NCI-H146 (cell line): ENCODE measurements around the gene SCN9A.
"Not testable (repeated sequence)": the region's sequence is repeated elsewhere in the genome, so short reads cannot be mapped to it uniquely, and the experiment has no call there.

Source experiments
- DNase-seq: peaks from one replicate; lab custom pipeline; 2025; lab: John Stamatoyannopoulos, UW

SCN9A gene

GRCh38 chr2:166375195-166375735, 479 bp downstream of the SCN9A start:
- DNase-seq = peak; percentile 58

- DNase-seq = peak; percentile 89
Measured at GRCh38 chr2:166373951-166374350, 1.8 kb downstream of the SCN9A start.

GRCh38 chr2:166373539-166373938, 2.2 kb downstream of the SCN9A start:
- no peak for DNase-seq

- DNase-seq = peak; percentile 21
Measured at GRCh38 chr2:166373105-166373504, 2.6 kb downstream of the SCN9A start.

- DNase-seq = peak; percentile 5
Measured at GRCh38 chr2:166372046-166372445, 3.7 kb downstream of the SCN9A start.

- DNase-seq = no peak
Measured at GRCh38 chr2:166365803-166366420, 9.8 kb downstream of the SCN9A start.

- DNase-seq = no peak
Measured at GRCh38 chr2:166365239-166365638, 10.5 kb downstream of the SCN9A start.

GRCh38 chr2:166364476-166365161, 11.1 kb downstream of the SCN9A start:
- DNase-seq = no peak

- DNase-seq = peak; percentile 28
Measured at GRCh38 chr2:166361351-166362153, 14.2 kb downstream of the SCN9A start.

- no peak for DNase-seq
Measured at GRCh38 chr2:166360906-166361305, 14.8 kb downstream of the SCN9A start.

- DNase-seq = no peak
Measured at GRCh38 chr2:166360426-166360825, 15.3 kb downstream of the SCN9A start.

- DNase-seq = not testable (repeated sequence)
Measured at GRCh38 chr2:166357950-166358321, 17.8 kb downstream of the SCN9A start.

- no peak for DNase-seq
Measured at GRCh38 chr2:166357068-166357949, 18.4 kb downstream of the SCN9A start.

- DNase-seq = no peak
Measured at GRCh38 chr2:166351319-166351718, 24.4 kb downstream of the SCN9A start.

GRCh38 chr2:166350525-166350924, 25.2 kb downstream of the SCN9A start:
- DNase-seq = no peak

GRCh38 chr2:166344286-166345113, 31.2 kb downstream of the SCN9A start:
- no peak for DNase-seq

GRCh38 chr2:166343467-166343866, 32.3 kb downstream of the SCN9A start:
- peak; percentile 77 for DNase-seq

GRCh38 chr2:166341426-166341825, 34.3 kb downstream of the SCN9A start:
- DNase-seq = no peak

- no peak for DNase-seq
Measured at GRCh38 chr2:166338831-166339339, 36.9 kb downstream of the SCN9A start.

- no peak for DNase-seq
Measured at GRCh38 chr2:166337932-166338331, 37.8 kb downstream of the SCN9A start.

GRCh38 chr2:166335284-166335683, 40.5 kb downstream of the SCN9A start:
- DNase-seq = no peak
